Transverse colon (tissue), 4 donors: ENCODE measurements around the gene RNPEPL1. TPM values are rescaled to one million over a fixed set of nuclear protein-coding genes. Genes with fewer than 3 reads are reported as not detected.

Experiments used
- DNase-seq: peaks from one replicate; pipeline ENCODE4 v3.0.0-alpha.2; 2019
- H3K27ac ChIP-seq, 4 donors: fragments of 200-600 bp; sonication (generic); 2 replicates each; pipeline ENCODE4 v1.5.1; 2016 to 2018; ENCODE audit warnings: inconsistent platforms in 4 of 4
- H3K27me3 ChIP-seq: fragments of 200-600 bp; sonication (generic); 2 replicates; pipeline ENCODE4 v1.5.1; 2017; ENCODE audit warnings: inconsistent platforms
- H3K36me3 ChIP-seq, 4 donors: fragments of 200-600 bp; sonication (generic); 2 replicates each; pipeline ENCODE4 v1.5.1; 2017 to 2019; ENCODE audit warnings: inconsistent platforms in 4 of 4
- H3K4me1 ChIP-seq, 4 donors: fragments of 200-600 bp; sonication (generic); 2 replicates each; pipeline ENCODE4 v1.5.1; 2017 to 2020; ENCODE audit warnings: inconsistent platforms in 4 of 4
- H3K4me3 ChIP-seq, 4 donors: fragments of 200-600 bp; sonication (generic); 1 replicate in 1 of 4; 2 replicates in 3 of 4; pipeline versions ENCODE4 v1.5.1 to v1.6.1; 2017 to 2019; ENCODE audit warnings: inconsistent platforms in 4 of 4
- H3K9me3 ChIP-seq, 2 donors: fragments of 200-600 bp; sonication (generic); 2 replicates each; pipeline ENCODE4 v1.5.1; 2017 to 2019; ENCODE audit warnings: inconsistent platforms in 2 of 2
- CTCF ChIP-seq, 5 experiments: fragments of 200-600 bp in 3 of 5; fragments of 450-650 bp in 2 of 5; sonication (generic) in 3 of 5; IDR thresholded peaks; 1 replicate in 2 of 5; 2 replicates in 3 of 5; pipeline ENCODE4 v1.5.1; 2016 to 2017; ENCODE audit warnings: antibody characterized with exemption in 5 of 5, inconsistent platforms in 3 of 5, mild to moderate bottlenecking in 2 of 5, moderate library complexity in 1 of 5
- EP300 ChIP-seq: sonication (generic); formaldehyde crosslinking; IDR thresholded peaks from one replicate; pipeline ENCODE4 v1.6.1; 2017; ENCODE audit warnings: antibody characterized with exemption, low read depth
- POLR2A ChIP-seq: fragments of 450-650 bp; IDR thresholded peaks from one replicate; pipeline ENCODE4 v1.6.1; 2016; ENCODE audit warnings: antibody characterized with exemption, mild to moderate bottlenecking, moderate library complexity
- POLR2AphosphoS5 ChIP-seq, 3 donors: sonication (generic); formaldehyde crosslinking; IDR thresholded peaks; one replicate each; pipeline ENCODE4 v1.6.1; 2016; ENCODE audit warnings: antibody characterized with exemption in 3 of 3
- WGBS, 2 donors: methylation state at CpG; one replicate each; pipeline ENCODE4 v1.1.5; 2018; ENCODE audit warnings: low coverage in 1 of 2; 5-methylcytosine and 5-hydroxymethylcytosine counted together
- in situ Hi-C, 4 donors: fragments of 200-750 bp; cut with MboI; loops; one replicate each; pipeline versions ENCODE4 v1.15.0 to v1.15.1; 2017; ENCODE audit warnings: low sequenced_read_pairs in 3 of 4, low pct_ligation_motif_present in 1 of 4, low pct_unique_long_range_greater_than_20kb in 1 of 4
- intact Hi-C: fragments of 100-400 bp; cut with DNase I; formaldehyde crosslinking; loops from one replicate; pipeline ENCODE4 v1.15.1; 2023; ENCODE audit warnings: low total_unique reads
- total RNA-seq, 4 donors: library from RNA; depleted of rRNA; stranded (reverse); fragments of >200 nt; gene quantifications; one replicate each; pipeline ENCODE4 v1.1.0, GENCODE V29; 2016

RNPEPL1 gene
- total RNA-seq, 4 donors from 2014 or later, result 118 to 208 (median 151) TPM

- H3K9me3 ChIP-seq, result no peaks in the 10 kb centered on the region
- intact Hi-C loops (no loop called here), in situ Hi-C loops (no loop called here)
- no peaks in the 10 kb centered on the region for H3K4me1 ChIP-seq
- H3K27ac ChIP-seq, result no peak overlapping the region
- peaks cover 0 to 12% (median 0%) of the 10 kb centered on the region in 4 donors for H3K36me3 ChIP-seq
- TF ChIP-seq CTCF (IDR thresholded peaks at IDR 0.05), result no peak
- TF ChIP-seq EP300, result no peak
- no peak for TF ChIP-seq POLR2A
- TF ChIP-seq POLR2AphosphoS5 (IDR thresholded peaks at IDR 0.05), result no peak
- WGBS, 2 donors, result 77% methylated on average over 20 of the region's 20 CpGs; no CpG with 5 or more reads in 1 of the 2 donors
- no peaks in the 10 kb centered on the region for H3K27me3 ChIP-seq
- H3K4me3 ChIP-seq, result no peak overlapping the region
- DNase-seq, result peak; percentile 4
Observed at GRCh38 chr2:240628808-240629618, 60.7 kb downstream of the RNPEPL1 start.

GRCh38 chr2:240629619-240629967 lies 61.3 kb downstream of the RNPEPL1 start:
- 74% methylated on average over 5 of the region's 5 CpGs; no CpG with 5 or more reads in 1 of the 2 donors for WGBS, 2 donors
- in situ Hi-C loops (no loop called here), intact Hi-C loops (no loop called here)
- H3K9me3 ChIP-seq, result no peaks in the 10 kb centered on the region
- H3K27ac ChIP-seq, result no peak overlapping the region
- H3K27me3 ChIP-seq, result no peaks in the 10 kb centered on the region
- no peak overlapping the region for H3K4me3 ChIP-seq
- no peak for DNase-seq
- H3K4me1 ChIP-seq, result no peaks in the 10 kb centered on the region
- no peak for TF ChIP-seq POLR2AphosphoS5 (IDR thresholded peaks at IDR 0.05)
- TF ChIP-seq POLR2A, result no peak
- no peak for TF ChIP-seq CTCF (IDR thresholded peaks at IDR 0.05)
- no peak for TF ChIP-seq EP300
- H3K36me3 ChIP-seq, result peaks cover 0 to 12% (median 0%) of the 10 kb centered on the region in 4 donors

- 94 to 98% methylated on average over 6 to 44 of the region's 50 CpGs for WGBS, 2 donors
Observed at GRCh38 chr2:240629968-240630770, 61.9 kb downstream of the RNPEPL1 start.

More at GRCh38 chr2:240629968-240630770, 61.9 kb downstream of the RNPEPL1 start:
- peak; percentile 6 for DNase-seq
- H3K27me3 ChIP-seq, result no peaks in the 10 kb centered on the region
- H3K36me3 ChIP-seq, result peaks cover 0 to 12% (median 0%) of the 10 kb centered on the region in 4 donors
- in situ Hi-C loops (no loop called here), intact Hi-C loops (no loop called here)
- no peak overlapping the region for H3K27ac ChIP-seq
- H3K4me1 ChIP-seq, result no peaks in the 10 kb centered on the region
- TF ChIP-seq EP300 (no peak), CTCF (IDR thresholded peaks at IDR 0.05) (no peak), POLR2A (no peak), POLR2AphosphoS5 (IDR thresholded peaks at IDR 0.05) (no peak)
- no peaks in the 10 kb centered on the region for H3K9me3 ChIP-seq
- no peak overlapping the region for H3K4me3 ChIP-seq

Other genes with a start within 250 kb of the RNPEPL1 start
- gene GPC1, start 132.8 kb upstream of the RNPEPL1 start, total RNA-seq, result 10 to 100 TPM; 10.4 to 31.8 (median 18.0) TPM
- gene ANKMY1, start 10.5 kb upstream of the RNPEPL1 start, total RNA-seq, result 10 to 100 TPM; 15.1 to 64.0 (median 27.5) TPM
- gene DUSP28, start 8.1 kb upstream of the RNPEPL1 start, total RNA-seq, result 10 to 100 TPM in 1 of 4 donors, 1 to 10 TPM in 3; 3.4 to 10.8 (median 6.2) TPM
- 100 to 1,000 TPM in 1 of 4 donors, 10 to 100 TPM in 3; 41.9 to 118 (median 48.7) TPM for gene CAPN10, start 18.2 kb downstream of the RNPEPL1 start, total RNA-seq
- 100 to 1,000 TPM in 3 of 4 donors, 10 to 100 TPM in 1; 91.1 to 244 (median 136) TPM for gene GPR35, start 57.0 kb downstream of the RNPEPL1 start, total RNA-seq
- 1 to 10 TPM in 1 of 4 donors, under 1 TPM in 1, not detected in 2; 0.55 to 1.5 TPM for gene AQP12B, start 114.4 kb downstream of the RNPEPL1 start, total RNA-seq
- gene AQP12A, start 123.4 kb downstream of the RNPEPL1 start, total RNA-seq, result not detected